Neural cell (in vitro differentiated cells): Measurements from ENCODE around the gene RAPGEFL1. TPM values are rescaled to one million over a fixed set of nuclear protein-coding genes. Genes with fewer than 3 reads are reported as not detected.
A peak's percentile ranks its signal among the peaks of the same experiment; 100 is the strongest.

ENCODE experiments used
- H2AFZ ChIP-seq: fragments of 200-600, 300-800 bp; sonication (generic), shearing (Covaris generic); 2 replicates; pipeline ENCODE4 v1.6.0; 2014; ENCODE audit warnings: low read depth, mild to moderate bottlenecking, antibody characterized with exemption, low read length, moderate library complexity
- H3F3A ChIP-seq: fragments of 200-600 bp; shearing (Covaris generic); 2 replicates; pipeline ENCODE4 v1.6.1; 2016; ENCODE audit warnings: mild to moderate bottlenecking, moderate library complexity, mixed read lengths, antibody characterized with exemption, low read length; ENCODE audit not compliant: insufficient read depth, poor library complexity, severe bottlenecking
- H3K27ac ChIP-seq: fragments of 200-600, 300-800 bp; sonication (generic), shearing (Covaris generic); 2 replicates; pipeline ENCODE4 v1.5.1; 2014; ENCODE audit warnings: mild to moderate bottlenecking, low read length, moderate library complexity
- H3K27me3 ChIP-seq: fragments of 300-800, 200-600 bp; sonication (generic), shearing (Covaris generic); 2 replicates; pipeline ENCODE4 v1.6.0; 2014; ENCODE audit warnings: mild to moderate bottlenecking, low read depth, low read length, moderate library complexity; ENCODE audit not compliant: insufficient read depth
- H3K36me3 ChIP-seq: fragments of 300-800, 200-600 bp; sonication (generic), shearing (Covaris generic); 2 replicates; pipeline ENCODE4 v1.5.1; 2014; ENCODE audit warnings: mild to moderate bottlenecking, antibody characterized with exemption, low read length, moderate library complexity; ENCODE audit not compliant: insufficient read depth
- H3K4me2 ChIP-seq: fragments of 300-800, 200-600 bp; sonication (generic), shearing (Covaris generic); 2 replicates; pipeline ENCODE4 v1.6.0; 2014; ENCODE audit warnings: mild to moderate bottlenecking, low read length
- H3K4me3 ChIP-seq: fragments of 300-800, 200-600 bp; sonication (generic), shearing (Covaris generic); 2 replicates; pipeline ENCODE4 v1.5.1; 2014; ENCODE audit warnings: mild to moderate bottlenecking, low read length, moderate library complexity
- H3K79me2 ChIP-seq: fragments of 200-600 bp; shearing (Covaris generic); replicated peaks from 2 replicates; pipeline ENCODE4 v1.6.0; 2014; ENCODE audit warnings: mild to moderate bottlenecking, low read length, moderate library complexity; ENCODE audit not compliant: insufficient read depth
- H3K9ac ChIP-seq: fragments of 300-800, 200-600 bp; sonication (generic), shearing (Covaris generic); 2 replicates; pipeline ENCODE4 v1.6.1; 2016; ENCODE audit warnings: mild to moderate bottlenecking, low read length, mixed read lengths
- H3K9me2 ChIP-seq: fragments of 200-600 bp; shearing (Covaris generic); 2 replicates; pipeline ENCODE4 v1.6.1; 2016; ENCODE audit warnings: mild to moderate bottlenecking, low read length, mixed read lengths; ENCODE audit not compliant: insufficient read depth
- H3K9me3 ChIP-seq: fragments of 200-600, 300-800 bp; sonication (generic), shearing (Covaris generic); 2 replicates; pipeline ENCODE4 v1.6.1; 2016; ENCODE audit warnings: mild to moderate bottlenecking, mixed run types, low read length, moderate library complexity, mixed read lengths
- H4K20me1 ChIP-seq: fragments of 200-600 bp; shearing (Covaris generic); 2 replicates; pipeline ENCODE4 v1.6.1; 2016; ENCODE audit warnings: mild to moderate bottlenecking, mixed run types; ENCODE audit not compliant: insufficient read depth
- CTCF ChIP-seq: fragments of 450-650 bp; IDR thresholded peaks from 2 replicates; pipeline ENCODE4 v1.5.1; 2014; ENCODE audit warnings: antibody characterized with exemption, mild to moderate bottlenecking, moderate library complexity; ENCODE audit not compliant: poor library complexity, severe bottlenecking
- EP300 ChIP-seq: fragments of 450-650 bp; conservative IDR thresholded peaks from 2 replicates; pipeline ENCODE4 v1.6.1; 2014; ENCODE audit warnings: antibody characterized with exemption, mild to moderate bottlenecking, moderate library complexity; ENCODE audit not compliant: poor library complexity, severe bottlenecking
- EZH2 ChIP-seq: fragments of 200-600, 300-800 bp; shearing (Covaris generic), sonication (generic); IDR thresholded peaks from 2 replicates; pipeline ENCODE4 v1.6.1; 2014; ENCODE audit warnings: antibody characterized with exemption, low read length, borderline replicate concordance, mild to moderate bottlenecking; ENCODE audit not compliant: insufficient read depth, poor library complexity, severe bottlenecking
- MXI1 ChIP-seq: fragments of 450-650 bp; conservative IDR thresholded peaks from 2 replicates; pipeline ENCODE4 v1.6.1; 2014; ENCODE audit warnings: antibody characterized with exemption, mild to moderate bottlenecking; ENCODE audit not compliant: poor library complexity, severe bottlenecking
- POLR2AphosphoS5 ChIP-seq: IDR thresholded peaks from 2 replicates; pipeline ENCODE4 v1.6.1; 2012
- RAD21 ChIP-seq: fragments of 450-650 bp; conservative IDR thresholded peaks from 2 replicates; pipeline ENCODE4 v1.6.1; 2014; ENCODE audit warnings: antibody characterized with exemption, mild to moderate bottlenecking, moderate library complexity
- SMC3 ChIP-seq: fragments of 450-650 bp; conservative IDR thresholded peaks from 2 replicates; pipeline ENCODE4 v1.6.1; 2014; ENCODE audit warnings: antibody characterized with exemption, mild to moderate bottlenecking, moderate library complexity; ENCODE audit not compliant: poor library complexity
- TAF1 ChIP-seq: IDR thresholded peaks from 2 replicates; pipeline ENCODE4 v1.6.1; 2012; ENCODE audit warnings: low read depth
- polyA plus RNA-seq: library from polyadenylated mRNA; depleted of rRNA; stranded (reverse); fragments of >200 nt; gene quantifications from 2 replicates; pipeline ENCODE4 v1.2.3, GENCODE V29; 2014
- TF ChIP-seq, protein P1 (sequence below): IDR thresholded peaks from 2 replicates; pipeline ENCODE4 v1.6.1; 2012; ENCODE audit warnings: borderline replicate concordance

RAPGEFL1 gene
- polyA plus RNA-seq, 1 donor from 2014 or later = 15.5 TPM

DNA sequence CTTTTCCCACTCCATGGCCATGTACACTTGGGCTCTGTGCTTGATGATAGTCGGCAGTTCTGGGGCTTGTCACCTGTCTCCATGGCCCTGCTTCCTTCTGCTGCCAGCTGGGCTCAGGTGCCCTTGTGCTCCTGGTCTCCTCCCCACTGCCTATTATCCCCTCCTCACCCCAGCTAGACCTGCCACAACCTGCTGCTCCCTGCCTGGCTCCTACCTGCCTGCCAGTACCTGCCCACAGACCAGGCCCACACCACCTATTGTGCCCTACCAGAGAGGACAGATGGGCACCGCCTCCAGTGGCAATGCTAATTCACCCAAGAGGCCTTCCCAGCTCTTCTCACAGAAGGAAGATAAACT is 538 bp upstream of the RAPGEFL1 start:
- no peak overlapping the region for H3K9ac ChIP-seq
- no peaks in the 10 kb centered on the region for H4K20me1 ChIP-seq
- H3K36me3 ChIP-seq = peaks cover 4% of the 10 kb centered on the region
- TF ChIP-seq TAF1 (no peak), SMC3 (no peak)
- H3K4me2 ChIP-seq = no peak overlapping the region
- no peaks in the 10 kb centered on the region for H3K9me2 ChIP-seq
- peak overlapping the region; percentile 68 for H3K4me3 ChIP-seq
- H3K27me3 ChIP-seq = no peaks in the 10 kb centered on the region
- H3K79me2 ChIP-seq = no peaks in the 10 kb centered on the region
- H3K27ac ChIP-seq = no peak overlapping the region
- no peaks in the 10 kb centered on the region for H3K9me3 ChIP-seq
- H3F3A ChIP-seq = no peaks in the 10 kb centered on the region
- no peak overlapping the region for H2AFZ ChIP-seq

DNA sequence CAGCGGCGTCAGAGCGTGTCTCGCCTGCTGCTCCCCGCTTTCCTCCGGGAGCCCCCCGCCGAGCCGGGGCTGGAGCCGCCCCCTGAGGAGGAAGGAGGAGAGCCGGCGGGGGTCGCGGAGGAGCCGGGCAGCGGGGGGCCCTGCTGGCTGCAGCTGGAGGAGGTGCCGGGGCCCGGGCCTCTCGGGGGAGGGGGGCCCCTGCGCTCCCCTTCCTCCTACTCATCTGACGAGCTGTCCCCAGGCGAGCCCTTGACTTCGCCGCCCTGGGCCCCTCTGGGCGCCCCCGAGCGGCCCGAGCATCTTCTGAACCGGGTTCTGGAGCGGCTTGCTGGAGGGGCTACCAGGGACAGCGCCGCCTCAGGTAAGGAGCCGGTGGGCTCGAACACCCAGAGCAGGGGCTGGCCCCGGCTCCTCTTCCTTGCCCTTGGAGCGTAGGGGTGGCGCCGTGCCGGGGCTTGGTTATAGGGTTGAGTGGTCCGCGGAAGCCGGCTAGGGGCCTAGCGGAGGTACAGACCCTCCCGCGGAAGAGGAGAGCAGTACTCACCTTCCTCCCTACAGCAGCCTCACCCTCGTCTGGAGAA is 841 bp downstream of the RAPGEFL1 start:
- TF ChIP-seq CTCF = peak; percentile 23
- TF ChIP-seq MXI1 = no peak
- H2AFZ ChIP-seq = no peak overlapping the region
- H3K27me3 ChIP-seq = no peaks in the 10 kb centered on the region
- H3K27ac ChIP-seq = no peak overlapping the region
- H3K79me2 ChIP-seq = no peaks in the 10 kb centered on the region
- no peaks in the 10 kb centered on the region for H3K36me3 ChIP-seq
- no peak overlapping the region for H3K4me2 ChIP-seq
- H3K4me3 ChIP-seq = peak overlapping the region; percentile 68
- H3K9me2 ChIP-seq = no peaks in the 10 kb centered on the region
- H3K9me3 ChIP-seq = no peaks in the 10 kb centered on the region
- no peaks in the 10 kb centered on the region for H4K20me1 ChIP-seq
- H3K9ac ChIP-seq = peak overlapping the region; percentile 65
- no peaks in the 10 kb centered on the region for H3F3A ChIP-seq

GRCh38 chr17:40178660-40179059 is 1.4 kb downstream of the RAPGEFL1 start:
- H3K4me2 ChIP-seq = no peak overlapping the region
- H3F3A ChIP-seq = no peaks in the 10 kb centered on the region
- no peak for TF ChIP-seq RAD21
- no peak for TF ChIP-seq EP300
- no peak for TF ChIP-seq EZH2
- TF ChIP-seq, protein P1, sequence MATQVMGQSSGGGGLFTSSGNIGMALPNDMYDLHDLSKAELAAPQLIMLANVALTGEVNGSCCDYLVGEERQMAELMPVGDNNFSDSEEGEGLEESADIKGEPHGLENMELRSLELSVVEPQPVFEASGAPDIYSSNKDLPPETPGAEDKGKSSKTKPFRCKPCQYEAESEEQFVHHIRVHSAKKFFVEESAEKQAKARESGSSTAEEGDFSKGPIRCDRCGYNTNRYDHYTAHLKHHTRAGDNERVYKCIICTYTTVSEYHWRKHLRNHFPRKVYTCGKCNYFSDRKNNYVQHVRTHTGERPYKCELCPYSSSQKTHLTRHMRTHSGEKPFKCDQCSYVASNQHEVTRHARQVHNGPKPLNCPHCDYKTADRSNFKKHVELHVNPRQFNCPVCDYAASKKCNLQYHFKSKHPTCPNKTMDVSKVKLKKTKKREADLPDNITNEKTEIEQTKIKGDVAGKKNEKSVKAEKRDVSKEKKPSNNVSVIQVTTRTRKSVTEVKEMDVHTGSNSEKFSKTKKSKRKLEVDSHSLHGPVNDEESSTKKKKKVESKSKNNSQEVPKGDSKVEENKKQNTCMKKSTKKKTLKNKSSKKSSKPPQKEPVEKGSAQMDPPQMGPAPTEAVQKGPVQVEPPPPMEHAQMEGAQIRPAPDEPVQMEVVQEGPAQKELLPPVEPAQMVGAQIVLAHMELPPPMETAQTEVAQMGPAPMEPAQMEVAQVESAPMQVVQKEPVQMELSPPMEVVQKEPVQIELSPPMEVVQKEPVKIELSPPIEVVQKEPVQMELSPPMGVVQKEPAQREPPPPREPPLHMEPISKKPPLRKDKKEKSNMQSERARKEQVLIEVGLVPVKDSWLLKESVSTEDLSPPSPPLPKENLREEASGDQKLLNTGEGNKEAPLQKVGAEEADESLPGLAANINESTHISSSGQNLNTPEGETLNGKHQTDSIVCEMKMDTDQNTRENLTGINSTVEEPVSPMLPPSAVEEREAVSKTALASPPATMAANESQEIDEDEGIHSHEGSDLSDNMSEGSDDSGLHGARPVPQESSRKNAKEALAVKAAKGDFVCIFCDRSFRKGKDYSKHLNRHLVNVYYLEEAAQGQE = no peak
- no peak for TF ChIP-seq TAF1
- TF ChIP-seq SMC3 = no peak
- TF ChIP-seq POLR2AphosphoS5 = no peak
- TF ChIP-seq MXI1 = no peak
- TF ChIP-seq CTCF = no peak
- H3K9me2 ChIP-seq = no peaks in the 10 kb centered on the region
- peak overlapping the region; percentile 65 for H3K9ac ChIP-seq
- no peak overlapping the region for H3K27ac ChIP-seq
- H3K27me3 ChIP-seq = no peaks in the 10 kb centered on the region
- no peaks in the 10 kb centered on the region for H3K36me3 ChIP-seq
- no peaks in the 10 kb centered on the region for H3K79me2 ChIP-seq
- H3K9me3 ChIP-seq = no peaks in the 10 kb centered on the region
- H3K4me3 ChIP-seq = peak overlapping the region; percentile 68
- no peak overlapping the region for H2AFZ ChIP-seq
- H4K20me1 ChIP-seq = no peaks in the 10 kb centered on the region
